Suppressor macrophage treated with lipopolysaccharide for 4 hours (primary cell): Measurements from ENCODE around the gene SOX10.

Experiments used
- DNase-seq: peaks from one replicate; pipeline ENCODE4 v3.0.0-alpha.2; 2020

SOX10 gene

GRCh38 chr22:37983860-37984791 lies at the start of gene SOX10:
Gene SOX10 (minus strand): TSS chr22:37984555. CDS start chr22:37983784, 771 bp downstream.
- no peak for DNase-seq

GRCh38 chr22:38033522-38034277 lies 49.3 kb upstream of the SOX10 start:
- DNase-seq: no peak

- DNase-seq: peak; percentile 63
Observed at GRCh38 chr22:38032681-38033521, 48.5 kb upstream of the SOX10 start.

- DNase-seq: no peak
Observed at GRCh38 chr22:38031491-38031890, 47.1 kb upstream of the SOX10 start.

DNA sequence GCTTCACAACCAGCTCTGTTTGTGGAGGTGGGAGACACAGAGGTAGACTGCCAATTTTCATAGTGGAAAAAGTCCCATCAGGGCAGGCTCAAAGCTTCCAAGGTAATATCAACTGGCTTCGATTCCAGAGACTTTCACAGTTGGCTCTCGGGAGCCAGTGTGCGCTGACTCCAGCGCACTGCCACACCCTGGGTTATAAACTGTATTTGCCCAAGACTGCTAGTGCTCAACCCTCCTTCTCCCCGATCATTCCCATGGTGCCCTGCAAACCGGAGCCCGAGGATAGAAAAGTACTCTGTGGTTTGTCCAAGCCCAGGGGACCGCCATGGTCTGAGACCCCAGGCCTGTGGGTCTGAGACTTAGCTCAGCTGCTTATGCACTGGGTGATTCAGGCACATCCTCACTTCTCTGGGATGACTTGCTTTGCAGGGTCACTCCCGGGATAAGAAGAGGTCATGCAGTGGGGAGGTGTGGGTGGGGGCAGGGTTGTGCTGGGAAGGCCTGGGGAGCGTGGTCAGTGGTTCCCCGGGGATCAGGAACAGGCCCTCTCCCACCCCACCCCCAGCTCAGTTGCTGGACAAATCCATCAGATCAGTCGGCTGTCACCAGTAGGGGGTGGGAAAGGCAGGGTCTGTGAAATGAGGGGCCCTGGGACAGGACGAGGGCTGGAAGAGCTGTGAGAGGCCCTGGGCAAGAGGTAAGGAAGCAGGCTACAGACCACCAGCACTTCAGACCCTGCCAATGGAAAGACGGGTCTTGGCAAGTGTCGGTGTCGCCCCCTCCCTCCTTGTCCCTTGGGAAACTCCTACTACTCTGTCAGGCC lies 46.2 kb upstream of the SOX10 start:
- DNase-seq: no peak

GRCh38 chr22:38029901-38030300 lies 45.5 kb upstream of the SOX10 start:
- DNase-seq: no peak

DNA sequence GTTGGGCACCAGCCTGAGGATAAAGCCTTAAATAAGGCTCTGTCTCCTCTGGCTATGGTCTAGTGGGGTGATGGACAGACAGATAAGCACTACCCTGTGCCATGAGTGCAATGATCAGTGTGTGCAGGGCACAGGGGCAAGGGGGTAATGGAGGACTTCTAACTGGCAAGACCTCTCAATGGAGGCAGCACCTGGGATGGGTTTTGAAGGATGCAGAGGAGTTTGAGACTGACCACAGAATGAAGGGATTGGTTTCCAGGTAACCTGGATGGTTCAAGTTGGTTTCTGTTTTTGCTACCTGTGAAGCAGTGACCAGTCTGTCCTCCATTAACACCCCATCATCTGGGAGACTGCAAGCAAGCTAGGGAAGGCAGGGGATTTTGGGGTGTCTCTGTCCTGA lies 45.0 kb upstream of the SOX10 start:
- DNase-seq: no peak

GRCh38 chr22:38028344-38029130 lies 44.2 kb upstream of the SOX10 start:
- DNase-seq: no peak

GRCh38 chr22:38027487-38027886 lies 43.1 kb upstream of the SOX10 start:
- no peak for DNase-seq

GRCh38 chr22:38026130-38027111 lies 42.1 kb upstream of the SOX10 start:
- no peak for DNase-seq

GRCh38 chr22:38025514-38025913 lies 41.2 kb upstream of the SOX10 start:
- DNase-seq: no peak

- DNase-seq: no peak
Observed at GRCh38 chr22:38023045-38023444, 38.7 kb upstream of the SOX10 start.

DNA sequence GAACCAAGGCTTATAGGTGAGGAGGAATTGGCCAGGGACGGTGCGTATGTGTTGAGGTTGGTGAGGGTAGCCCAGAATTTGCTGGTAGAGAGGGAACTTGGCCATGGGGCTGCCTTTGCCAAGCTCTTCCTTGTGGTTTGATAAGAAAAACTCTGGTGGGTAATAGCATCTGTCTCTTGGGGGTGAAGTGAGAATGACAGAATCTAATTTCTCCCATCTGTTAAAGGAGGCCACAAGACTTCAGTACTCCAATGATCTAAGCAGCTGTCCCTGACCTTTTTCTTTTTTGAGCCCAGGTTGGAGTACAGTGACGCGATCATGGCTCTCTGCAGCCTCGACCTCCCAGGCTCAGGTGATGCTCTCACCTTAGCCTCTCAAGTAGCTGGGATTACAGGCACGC lies 36.9 kb upstream of the SOX10 start:
- no peak for DNase-seq

DNA sequence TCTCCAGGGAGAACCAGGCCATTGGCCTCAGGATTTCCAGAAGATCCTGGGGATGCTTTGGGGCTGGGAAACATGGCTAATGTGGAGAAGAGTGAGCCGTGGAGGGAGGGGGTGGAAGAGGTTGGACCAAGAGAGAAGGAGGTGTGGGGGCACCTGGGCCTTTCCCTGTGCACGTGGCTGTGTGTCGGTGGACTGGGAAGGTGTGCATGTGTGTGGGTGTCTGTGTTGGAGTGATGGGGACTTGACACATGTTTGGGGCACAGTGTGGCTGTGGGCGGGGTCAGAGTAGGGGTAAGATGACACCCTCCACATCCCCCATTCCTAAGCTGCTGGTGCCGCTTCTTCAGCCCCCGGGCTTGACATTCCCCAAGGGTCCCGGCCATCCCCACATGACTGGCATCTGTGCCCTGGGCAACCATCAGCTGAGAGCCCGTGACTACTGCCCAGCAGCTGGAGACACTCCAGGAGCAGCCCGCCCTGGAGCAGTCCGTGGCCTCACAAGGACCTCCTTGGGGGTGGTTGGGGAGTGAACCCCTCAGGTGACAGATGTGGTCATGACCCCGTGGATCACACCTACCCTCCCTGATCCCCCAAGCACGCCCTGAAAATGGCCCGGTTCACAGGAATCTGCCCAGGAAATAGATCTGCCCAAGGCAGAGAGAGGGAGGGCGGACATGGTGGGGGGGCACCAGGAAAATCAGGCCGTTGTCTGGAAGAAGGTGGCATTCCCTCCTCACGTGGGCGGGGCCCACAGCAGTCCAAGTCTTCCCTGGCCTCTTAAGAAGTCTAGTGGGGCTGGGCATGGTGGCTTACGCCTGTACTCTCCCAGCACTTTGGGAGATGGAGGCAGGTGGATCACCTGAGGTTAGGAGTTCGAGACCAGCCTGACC lies 34.8 kb upstream of the SOX10 start:
- no peak for DNase-seq

- DNase-seq: no peak
Observed at GRCh38 chr22:38017939-38018885, 33.9 kb upstream of the SOX10 start.

GRCh38 chr22:38017272-38017920 lies 33.0 kb upstream of the SOX10 start:
- peak; percentile 75 for DNase-seq
